D341Med (cell line): ENCODE data around the gene WDR1.

Source experiments
- DNase-seq: peaks from one replicate; pipeline ENCODE4 v3.0.0; 2012; ENCODE audit warnings: low spot score

Gene WDR1

DNA sequence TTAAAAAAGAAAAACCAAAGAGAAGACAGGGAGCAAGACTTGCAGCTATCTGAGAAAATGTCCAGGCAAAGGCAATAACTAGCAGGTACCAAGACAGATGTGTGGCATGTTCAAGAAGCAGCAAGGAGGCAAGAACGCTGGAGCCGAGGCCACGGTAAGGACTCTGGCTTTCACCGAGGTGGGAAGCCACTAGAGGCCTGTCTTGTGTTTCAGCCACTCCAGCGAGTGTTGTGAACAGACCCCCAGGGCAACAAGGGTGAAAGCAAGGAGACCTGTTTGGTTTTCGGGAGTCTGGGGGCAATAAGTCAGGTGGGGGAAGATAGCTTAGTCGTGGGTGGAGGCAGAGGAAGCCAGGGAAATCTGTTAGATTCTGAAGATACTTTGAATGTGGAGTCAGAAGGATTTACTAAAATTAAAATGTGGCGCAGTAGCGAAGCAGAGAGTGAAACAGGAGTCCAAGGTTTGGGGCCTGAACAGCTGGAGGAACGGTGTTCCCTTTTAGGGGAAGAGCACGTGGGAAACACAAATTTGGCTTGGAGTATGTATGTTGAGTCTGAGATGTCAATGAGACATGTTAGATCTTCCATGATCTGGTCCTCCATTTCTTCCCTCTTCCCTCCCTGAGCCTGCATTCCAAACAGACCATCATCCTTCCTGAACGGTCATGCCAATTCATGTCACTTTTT lies 3.1 kb downstream of the WDR1 start:
- no peak for DNase-seq

- no peak for DNase-seq
These were observed 3.8 kb downstream of the WDR1 start for GRCh38 chr4:10112658-10113284.

DNA sequence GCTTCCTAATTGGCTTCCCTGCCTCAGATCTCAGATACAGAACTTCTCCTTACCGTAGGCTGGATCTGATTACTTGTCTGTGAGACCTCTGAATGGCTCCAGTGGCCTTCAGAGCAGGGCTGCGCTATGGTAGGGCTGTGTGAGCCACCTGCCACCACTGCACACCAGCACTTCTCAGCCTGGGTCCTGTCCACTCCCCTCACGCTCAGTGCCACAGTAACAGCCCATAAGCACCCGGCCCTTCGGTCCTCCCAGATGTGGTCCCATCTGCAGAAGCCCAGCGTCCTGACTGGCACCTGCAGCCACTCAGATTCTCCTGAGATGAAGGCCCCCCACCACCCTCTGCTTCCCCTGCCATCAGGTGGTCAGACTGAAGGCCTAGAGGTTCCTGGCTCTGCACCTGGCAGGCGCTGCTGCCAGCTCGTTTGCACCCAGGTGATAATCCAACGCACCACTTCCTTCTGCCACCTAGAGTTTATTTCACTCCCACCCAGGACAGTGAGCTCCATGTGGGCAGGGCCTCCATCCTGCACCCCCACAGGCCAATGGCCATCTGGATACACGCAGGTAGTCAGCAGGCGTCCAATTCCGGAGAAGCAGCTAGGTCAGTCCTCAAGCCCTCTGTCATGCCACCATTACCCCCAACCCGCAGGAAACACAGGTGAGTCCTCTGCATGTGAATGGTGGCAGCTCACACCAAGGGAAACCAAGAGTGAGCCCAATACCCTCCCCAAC lies 5.4 kb downstream of the WDR1 start:
- no peak for DNase-seq

DNA sequence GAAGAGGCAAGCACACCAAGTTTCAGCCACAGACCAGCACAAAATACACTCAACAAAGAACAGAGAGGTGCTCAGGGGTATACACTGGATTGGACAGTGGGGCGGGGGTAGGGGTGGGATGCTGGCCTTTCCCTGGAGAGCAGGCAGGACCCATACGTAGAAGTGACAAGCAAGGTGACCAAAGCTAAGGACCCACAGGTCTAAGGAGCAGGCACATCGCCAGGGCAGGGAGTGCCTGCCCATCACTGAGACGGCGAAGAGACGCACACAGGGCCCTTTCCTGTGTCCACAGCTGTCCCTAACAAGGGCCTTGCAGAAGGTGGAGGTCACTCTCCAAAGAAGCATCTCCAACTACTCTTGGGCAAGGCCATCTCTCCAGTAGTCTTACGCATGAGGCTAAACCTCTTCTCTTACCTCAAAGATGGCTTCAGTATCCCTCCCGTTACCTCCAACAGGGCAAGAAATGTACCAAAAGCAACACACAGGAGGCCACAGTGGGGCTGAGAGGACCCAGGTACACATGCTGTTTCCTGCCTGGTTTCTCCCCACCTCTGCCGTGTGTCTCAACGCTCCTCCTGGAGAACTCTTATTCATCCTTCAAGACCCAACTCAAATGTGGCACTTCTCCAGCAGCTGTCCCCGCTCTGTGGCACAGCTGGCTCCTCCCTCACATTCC lies 6.5 kb downstream of the WDR1 start:
- no peak for DNase-seq

DNA sequence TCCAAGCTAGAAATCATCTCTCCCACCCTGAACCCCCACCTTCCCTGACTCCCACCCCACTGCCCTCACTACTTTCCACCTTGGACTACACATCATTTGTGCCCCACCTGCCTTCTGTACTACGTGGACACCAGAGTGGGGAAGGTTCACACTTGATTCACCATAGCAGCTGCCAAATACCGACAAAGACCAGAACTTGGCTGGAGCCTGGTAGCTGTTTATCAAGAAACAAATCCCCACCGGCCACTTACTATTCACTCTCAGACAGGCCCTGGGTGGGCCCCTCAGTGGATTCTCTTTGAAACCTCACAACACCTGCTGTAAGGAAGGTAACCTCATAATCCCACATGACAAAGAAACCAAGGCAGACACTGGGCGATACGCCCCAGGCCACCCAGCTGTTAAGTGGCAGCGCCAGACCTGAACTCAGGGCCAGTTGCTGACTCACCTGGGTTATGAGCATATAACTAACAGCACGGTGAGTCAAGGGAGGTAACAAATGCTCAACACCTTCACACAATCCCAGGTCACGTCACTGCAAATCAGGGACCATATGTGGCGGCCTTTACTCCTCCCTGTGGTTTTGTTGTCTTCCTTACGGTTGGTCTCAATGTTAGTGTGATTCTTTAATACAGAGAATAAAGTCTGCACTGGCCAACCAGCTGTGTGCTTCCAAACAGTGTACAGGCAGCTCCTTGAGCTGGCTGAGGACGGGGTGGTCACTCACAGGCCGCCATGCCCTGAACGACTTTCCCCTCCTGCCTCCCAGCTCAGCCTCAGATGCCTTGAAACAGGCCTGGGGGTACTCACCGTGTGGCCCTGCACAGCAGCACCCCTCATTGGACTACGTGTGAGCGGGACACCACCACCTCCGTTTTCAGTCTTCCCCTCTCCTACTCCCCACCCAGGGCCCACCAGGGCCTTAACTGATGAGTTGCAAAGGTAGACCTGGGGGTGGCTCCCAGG lies 7.5 kb downstream of the WDR1 start:
- no peak for DNase-seq

DNA sequence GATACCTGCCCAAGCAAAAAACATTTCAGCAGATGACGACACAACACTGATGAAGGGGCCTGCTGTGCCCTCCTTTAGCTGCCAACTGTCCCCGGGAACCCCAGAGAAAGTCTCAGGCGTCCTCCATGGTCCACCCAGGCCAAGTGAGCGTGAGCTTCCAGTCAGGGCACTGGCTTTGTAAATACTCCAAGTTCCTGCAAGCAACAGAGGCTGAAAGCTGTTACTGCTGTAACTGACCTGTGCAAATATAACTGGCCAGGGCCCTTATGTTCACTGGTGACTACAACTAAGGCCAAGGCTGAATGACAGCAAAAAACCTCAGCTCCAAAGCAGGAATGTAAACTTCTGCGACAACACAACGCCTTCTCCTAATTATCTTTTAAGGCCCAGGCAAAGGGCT lies 8.2 kb downstream of the WDR1 start:
- DNase-seq, result no peak

DNA sequence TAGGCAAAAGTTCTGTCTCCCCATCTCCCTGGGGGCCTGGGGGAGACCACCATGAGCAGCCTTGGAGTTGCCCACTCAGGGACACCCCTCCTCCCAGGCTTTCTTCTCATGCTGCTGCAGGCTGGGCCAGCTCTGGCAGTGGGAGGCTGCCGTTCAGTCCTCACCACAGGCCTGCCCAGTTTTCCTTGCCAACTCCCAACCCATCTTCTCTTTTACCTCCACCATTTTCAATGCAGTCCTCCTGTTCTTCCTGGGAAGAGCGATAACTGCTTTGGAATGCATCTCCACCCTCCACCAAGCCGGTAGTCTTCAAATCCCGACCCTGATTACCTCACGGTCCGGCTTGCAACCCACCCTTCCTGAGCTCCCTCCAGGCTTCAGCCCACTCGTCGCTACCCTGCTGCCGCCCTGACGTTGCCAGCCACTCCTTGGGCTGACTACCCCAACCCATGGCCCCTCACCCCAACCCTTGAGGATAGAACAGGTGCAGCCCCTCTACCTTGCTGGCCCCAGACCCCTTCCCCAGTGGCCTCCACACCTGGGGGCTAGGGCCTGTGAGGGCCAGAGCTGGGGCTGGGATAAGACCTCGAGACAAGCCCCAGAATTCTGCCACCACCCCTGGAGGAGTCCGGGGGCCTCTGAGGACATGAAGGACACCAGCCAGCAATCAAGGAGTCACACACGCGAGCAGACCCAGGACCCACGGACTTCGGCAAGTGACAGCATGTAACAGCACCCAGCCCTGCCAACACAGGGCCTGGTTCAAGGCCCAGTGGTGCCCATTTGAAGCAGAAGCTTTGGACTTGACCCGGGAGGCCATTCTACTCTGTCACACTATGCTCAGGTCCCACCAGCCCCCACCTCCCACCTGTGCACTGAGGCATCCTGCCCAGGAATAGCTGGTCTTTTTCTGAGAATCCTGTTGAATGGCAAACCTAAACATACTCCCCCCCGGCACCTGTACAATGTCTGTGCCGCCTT lies 9.2 kb downstream of the WDR1 start:
- DNase-seq, result no peak

GRCh38 chr4:10106421-10107039 lies 10.1 kb downstream of the WDR1 start:
- DNase-seq, result no peak

DNA sequence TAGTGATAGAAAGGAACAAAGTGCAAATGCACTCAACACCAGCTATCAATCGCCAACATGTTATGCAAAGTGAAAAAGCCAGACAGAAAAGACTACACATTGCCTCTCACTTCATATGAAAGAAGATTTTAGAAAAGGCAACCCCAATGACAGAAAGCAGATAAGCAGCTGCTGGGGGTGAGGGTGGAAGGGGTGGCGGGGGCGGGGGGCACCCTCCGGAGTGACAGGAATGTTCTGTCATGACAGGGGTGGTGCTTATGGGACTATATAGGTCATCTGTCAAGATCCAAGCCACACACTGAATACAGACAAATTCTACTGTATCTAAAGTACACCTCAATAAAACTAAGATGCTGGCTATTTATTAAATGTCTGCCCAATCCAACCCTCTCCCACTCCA lies 10.7 kb downstream of the WDR1 start:
- no peak for DNase-seq

DNA sequence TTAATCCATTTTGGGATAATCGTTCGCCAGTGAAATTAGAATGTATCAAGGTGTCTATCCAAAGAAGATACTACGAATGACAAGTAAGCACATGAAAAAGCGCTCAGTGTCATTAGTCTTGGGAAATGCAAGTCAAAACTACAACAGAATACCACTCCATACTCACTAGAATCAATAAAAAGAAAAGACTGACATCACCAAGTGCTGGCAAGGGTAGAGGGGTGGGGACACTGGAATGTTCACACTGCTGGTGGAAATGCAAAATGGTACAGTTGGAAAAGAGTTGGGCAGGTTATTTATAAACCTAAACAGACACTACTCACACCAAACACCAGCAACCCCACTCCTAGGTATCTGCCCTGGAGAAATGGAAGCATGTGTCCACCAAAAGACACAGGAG lies 11.2 kb downstream of the WDR1 start:
- DNase-seq, result no peak

DNA sequence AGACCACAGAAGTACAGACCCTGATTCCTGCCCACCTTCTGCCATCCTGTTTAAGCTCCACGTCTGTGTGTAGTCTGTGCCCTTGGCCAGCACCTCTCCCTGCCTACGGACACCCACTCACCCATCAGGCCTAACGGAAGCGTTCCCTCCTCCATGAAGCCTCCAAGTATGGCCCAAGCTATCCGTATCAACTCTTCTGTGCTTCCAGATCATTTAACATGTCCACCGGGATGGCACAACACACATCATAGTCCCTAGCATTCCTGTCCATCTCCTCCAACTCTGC lies 11.7 kb downstream of the WDR1 start:
- no peak for DNase-seq

DNA sequence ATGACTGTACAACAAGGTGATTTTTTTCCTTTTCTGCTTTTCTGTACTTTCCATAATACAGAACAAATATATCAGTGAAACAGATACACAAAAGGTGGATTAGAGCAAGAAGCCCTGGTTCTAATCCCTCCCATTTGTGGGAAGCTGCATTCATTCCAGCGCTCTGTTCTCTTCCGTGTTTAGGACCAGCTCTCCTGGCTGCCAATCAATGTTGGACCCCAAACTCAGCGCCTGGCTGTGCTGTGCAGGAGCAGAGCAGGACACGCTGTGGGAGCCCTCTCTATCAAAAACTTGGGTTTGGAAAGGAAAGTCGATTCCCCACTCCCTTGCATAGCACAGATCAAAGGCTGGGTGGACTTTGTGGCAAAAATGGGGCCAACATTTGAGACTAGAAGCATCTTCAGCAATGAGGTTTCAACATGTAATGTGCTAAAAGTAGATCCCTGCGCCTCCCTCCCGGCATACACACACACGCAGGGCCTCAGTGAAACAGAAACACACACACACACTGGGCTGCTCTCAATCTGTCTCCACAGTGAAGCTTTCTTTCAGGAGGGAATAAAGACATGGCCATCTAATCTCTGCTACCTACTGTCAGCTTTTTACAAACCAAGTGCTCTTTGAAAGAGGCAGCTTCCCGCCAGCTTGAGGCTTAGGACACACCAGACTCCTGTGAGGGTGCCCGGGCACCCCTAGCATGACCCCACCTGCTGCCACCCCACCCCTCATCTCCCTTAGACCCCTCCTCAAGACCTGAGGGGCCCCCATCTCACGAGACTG lies 12.2 kb downstream of the WDR1 start:
- no peak for DNase-seq

DNA sequence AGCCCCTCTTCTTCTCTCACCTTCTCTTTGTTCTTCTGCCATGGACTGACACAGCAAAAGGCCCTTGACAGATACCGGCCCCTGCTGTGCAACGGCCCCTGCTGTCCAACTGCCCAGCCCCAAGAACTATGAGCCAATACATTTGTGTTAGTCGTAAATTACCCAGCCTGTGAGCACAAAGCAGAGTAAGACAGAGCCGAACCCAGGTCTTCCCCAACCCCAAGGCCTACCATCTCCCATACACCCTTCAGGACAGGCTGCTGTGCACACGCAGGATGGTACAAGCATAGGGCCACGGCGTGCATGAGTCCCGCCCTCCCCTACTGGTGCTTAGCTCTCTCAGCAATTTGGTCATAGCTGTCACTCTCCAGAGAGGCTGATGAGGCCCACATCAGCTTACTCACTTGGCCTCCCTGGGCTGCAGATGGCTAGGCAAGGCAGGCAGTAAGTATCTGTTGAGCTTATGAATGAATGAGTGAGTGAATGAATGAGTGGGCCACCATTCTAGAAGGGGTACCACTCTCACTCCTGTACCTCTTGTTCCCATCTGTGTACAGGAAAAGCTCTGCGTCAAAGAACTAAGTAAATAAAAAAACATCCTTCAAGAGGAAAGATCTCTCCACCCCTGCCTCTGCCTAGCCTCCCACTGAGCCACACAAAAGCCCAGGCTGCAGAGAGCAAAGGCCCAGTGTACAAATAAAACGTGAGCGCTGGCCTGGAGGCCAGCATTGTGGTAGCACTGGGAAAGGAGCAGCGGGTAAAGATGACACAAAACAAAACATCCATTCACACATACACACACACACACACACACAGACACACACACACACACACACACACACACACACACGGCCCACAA lies 13.9 kb downstream of the WDR1 start:
- no peak for DNase-seq

DNA sequence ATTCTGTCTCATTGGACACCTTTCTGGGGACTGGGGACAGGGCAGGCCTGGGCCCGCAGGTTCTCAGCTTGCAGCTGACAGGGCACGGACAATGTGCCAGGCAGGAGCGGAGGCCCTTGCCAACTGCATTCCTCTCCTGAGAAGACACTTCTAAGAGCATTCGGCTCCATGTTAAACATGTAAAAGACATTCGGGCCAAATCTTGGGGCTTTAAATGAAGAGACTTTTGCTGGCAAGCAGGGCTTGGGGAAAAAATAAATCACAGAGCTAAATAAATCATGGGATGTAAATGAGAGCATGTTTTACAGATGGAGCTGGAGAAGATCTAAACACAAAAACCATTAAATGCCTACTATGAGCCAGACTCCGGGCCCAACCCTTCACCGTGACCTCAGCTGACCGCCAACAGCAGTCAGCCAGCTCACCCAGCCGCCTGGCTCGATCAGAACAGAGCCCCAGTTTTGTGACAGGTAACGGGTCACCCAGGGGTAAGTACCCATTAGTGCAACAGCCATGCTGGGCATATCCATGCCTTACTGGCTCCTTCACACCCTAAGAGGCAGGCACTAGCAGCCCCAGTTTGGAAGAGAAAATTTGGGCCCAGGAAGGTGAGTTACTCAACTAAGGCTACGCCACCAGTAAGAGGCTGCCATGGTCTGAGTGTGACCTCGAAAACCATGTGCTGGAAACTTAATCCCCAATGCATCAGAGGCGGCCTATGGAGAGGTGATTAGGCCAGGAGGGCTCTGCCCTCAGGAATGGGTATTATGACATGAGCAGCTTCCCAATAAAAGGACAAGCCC lies 14.7 kb downstream of the WDR1 start:
- DNase-seq, result no peak

GRCh38 chr4:10100734-10101216 lies 15.8 kb downstream of the WDR1 start:
- no peak for DNase-seq

DNA sequence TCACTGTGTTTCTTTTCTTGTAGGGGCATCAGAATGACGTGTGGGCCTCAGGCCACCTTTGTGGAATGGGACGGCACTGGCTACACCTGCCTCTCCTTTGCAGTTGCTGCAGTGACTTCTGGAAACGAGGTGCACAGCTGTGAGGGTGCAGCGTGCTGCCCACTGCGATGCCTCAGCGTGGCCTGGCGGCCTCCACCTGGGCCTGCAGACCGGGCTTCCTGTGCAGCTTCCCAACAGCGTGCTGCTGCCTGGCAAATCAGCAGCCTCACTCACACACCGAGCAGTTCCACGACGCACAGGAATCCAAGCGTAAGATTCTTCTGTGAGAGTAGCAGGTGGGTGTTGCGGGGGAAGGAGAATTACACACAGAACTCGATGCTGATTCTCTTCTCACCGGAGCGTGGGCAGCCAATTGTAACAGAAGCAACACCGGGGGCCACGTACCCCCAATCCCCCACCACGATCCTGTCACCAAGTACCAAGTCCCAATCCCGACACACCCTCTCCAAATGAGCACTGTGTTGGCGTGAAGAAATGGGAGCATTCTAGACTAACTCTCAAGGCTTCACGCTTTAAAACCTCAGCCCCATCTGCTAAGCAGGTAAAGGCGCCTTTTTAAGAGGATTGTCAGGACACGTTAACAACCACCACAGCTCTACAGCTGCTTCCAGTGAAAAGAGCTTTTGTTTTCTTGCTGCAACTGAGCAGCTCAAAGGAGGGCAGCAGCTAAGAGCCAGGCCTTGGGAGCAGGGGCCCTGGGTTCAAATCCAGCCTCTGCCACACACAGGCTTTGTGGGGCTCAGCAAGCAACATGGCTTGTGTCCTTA lies 16.9 kb downstream of the WDR1 start:
- peak; percentile 67 for DNase-seq

- DNase-seq, result no peak
These were observed 17.8 kb downstream of the WDR1 start for GRCh38 chr4:10098780-10099160.
